Vagina (tissue), 2 donors: ENCODE data around the gene ALKBH6. TPM values are rescaled to one million over a fixed set of nuclear protein-coding genes. Genes with fewer than 3 reads are reported as not detected.

Source experiments
- DNase-seq, 2 donors: peaks; one replicate each; pipeline ENCODE4 v3.0.0-alpha.2; 2017; ENCODE audit errors: extremely low spot score in 2 of 2
- H3K27ac ChIP-seq: fragments of 200-600 bp; sonication (generic); one replicate; pipeline ENCODE4 v1.5.1; 2019
- H3K27me3 ChIP-seq: fragments of 200-600 bp; sonication (generic); one replicate; pipeline ENCODE4 v1.5.1; 2019
- H3K36me3 ChIP-seq, 2 donors: fragments of 200-600 bp; sonication (generic); one replicate each; pipeline ENCODE4 v1.5.1; 2017 to 2019
- H3K4me1 ChIP-seq: fragments of 200-600 bp; sonication (generic); one replicate; pipeline ENCODE4 v1.5.1; 2019
- H3K4me3 ChIP-seq, 2 donors: fragments of 200-600 bp; sonication (generic); 1 replicate in 1 of 2; 2 replicates in 1 of 2; pipeline ENCODE4 v1.5.1; 2016 to 2019
- H3K9me3 ChIP-seq: fragments of 200-600 bp; sonication (generic); one replicate; pipeline ENCODE4 v1.5.1; 2019
- CTCF ChIP-seq, 3 experiments: fragments of 450-650 bp in 2 of 3; fragments of 200-600 bp in 1 of 3; sonication (generic) in 1 of 3; IDR thresholded peaks; one replicate each; pipeline ENCODE4 v1.5.1; 2017 to 2019; ENCODE audit warnings: antibody characterized with exemption in 3 of 3, mild to moderate bottlenecking in 2 of 3, moderate library complexity in 2 of 3
- POLR2A ChIP-seq, 2 donors: fragments of 450-650 bp; IDR thresholded peaks; one replicate each; pipeline ENCODE4 v1.6.1; 2017; ENCODE audit warnings: antibody characterized with exemption in 2 of 2, mild to moderate bottlenecking in 2 of 2, moderate library complexity in 2 of 2
- POLR2AphosphoS5 ChIP-seq, 2 donors: sonication (generic); formaldehyde crosslinking; IDR thresholded peaks; one replicate each; pipeline ENCODE4 v1.9.0; 2017; ENCODE audit warnings: antibody characterized with exemption in 2 of 2, mild to moderate bottlenecking in 2 of 2, low read depth in 1 of 2; ENCODE audit not compliant: insufficient read depth in 1 of 2
- intact Hi-C: fragments of 100-400 bp; cut with DNase I; formaldehyde crosslinking; loops from one replicate; pipeline ENCODE4 v1.15.1; 2023
- total RNA-seq: library from RNA; depleted of rRNA; stranded (reverse); fragments of >200 nt; gene quantifications from one replicate; pipeline ENCODE4 v1.2.3, GENCODE V29; 2016

ALKBH6 gene
- total RNA-seq, 1 donor from 2014 or later = 21.9 TPM

- TF ChIP-seq CTCF (IDR thresholded peaks at IDR 0.05) (no peak), POLR2AphosphoS5 (IDR thresholded peaks at IDR 0.05; ENCODE audit: insufficient read depth in 1 of 2, low read depth in 1 of 2) (no peak), POLR2A (IDR thresholded peaks at IDR 0.05) (no peak)
- intact Hi-C loops = loop anchor here (5.0 to 10.0 kb wide), 2 partner anchors 58 to 60 kb away; partner anchors contain the start of genes OVOL3, POLR2I, SDHAF1 and TBCB
- H3K9me3 ChIP-seq = no peaks in the 10 kb centered on the region
- H3K27me3 ChIP-seq = no peaks in the 10 kb centered on the region
- peaks cover 25% of the 10 kb centered on the region for H3K4me1 ChIP-seq
- no peak for DNase-seq
- peak within 1 kb of the TSS; percentile 54 to 63 for H3K4me3 ChIP-seq
- peak within 1 kb of the TSS; percentile 94 for H3K27ac ChIP-seq
- no peaks in the 10 kb centered on the region for H3K36me3 ChIP-seq
Observed at GRCh38 chr19:36054733-36055686, 41.0 kb upstream of the ALKBH6 start, which contains the start of gene WDR62. Gene WDR62 (plus strand): TSS chr19:36054897. CDS start chr19:36054972, 75 bp downstream.

- Histone ChIP-seq H3K27me3 (no peaks in the 10 kb centered on the region), H3K9me3 (no peaks in the 10 kb centered on the region), H3K36me3 (no peaks in the 10 kb centered on the region), H3K4me3 (peak within 1 kb of the TSS; percentile 54 to 63), H3K4me1 (peaks cover 25% of the 10 kb centered on the region), H3K27ac (peak within 1 kb of the TSS; percentile 94)
- intact Hi-C loops = loop anchor here (5.0 to 10.0 kb wide), 2 partner anchors 57 to 61 kb away; partner anchors contain the start of genes OVOL3, POLR2I, SDHAF1 and TBCB
- TF ChIP-seq CTCF (IDR thresholded peaks at IDR 0.05) (peak in 1 of 3 experiments; percentile 45), POLR2A (IDR thresholded peaks at IDR 0.05) (peak in 1 of 2 donors; percentile 69), POLR2AphosphoS5 (IDR thresholded peaks at IDR 0.05; ENCODE audit: insufficient read depth in 1 of 2, low read depth in 1 of 2) (peak; percentile 98 to 100)
- peak; percentile 99 to 100 for DNase-seq
Observed at GRCh38 chr19:36054119-36054732, 40.2 kb upstream of the ALKBH6 start, which contains the start of gene THAP8. Gene THAP8 (minus strand): TSS chr19:36054285. CDS start chr19:36054217, 68 bp downstream.

- Histone ChIP-seq H3K4me3 (no peak overlapping the region), H3K4me1 (peaks cover 25% of the 10 kb centered on the region), H3K9me3 (no peaks in the 10 kb centered on the region), H3K27ac (no peak overlapping the region), H3K36me3 (no peaks in the 10 kb centered on the region), H3K27me3 (no peaks in the 10 kb centered on the region)
- TF ChIP-seq POLR2AphosphoS5 (IDR thresholded peaks at IDR 0.05; ENCODE audit: insufficient read depth in 1 of 2, low read depth in 1 of 2) (no peak), POLR2A (IDR thresholded peaks at IDR 0.05) (no peak), CTCF (IDR thresholded peaks at IDR 0.05) (no peak)
- DNase-seq = no peak
- intact Hi-C loops = loop anchor here (5.0 to 10.0 kb wide), 2 partner anchors 54 to 63 kb away; partner anchors contain the start of genes OVOL3, POLR2I, SDHAF1 and TBCB
Observed at GRCh38 chr19:36051637-36052036, 37.6 kb upstream of the ALKBH6 start.

DNA sequence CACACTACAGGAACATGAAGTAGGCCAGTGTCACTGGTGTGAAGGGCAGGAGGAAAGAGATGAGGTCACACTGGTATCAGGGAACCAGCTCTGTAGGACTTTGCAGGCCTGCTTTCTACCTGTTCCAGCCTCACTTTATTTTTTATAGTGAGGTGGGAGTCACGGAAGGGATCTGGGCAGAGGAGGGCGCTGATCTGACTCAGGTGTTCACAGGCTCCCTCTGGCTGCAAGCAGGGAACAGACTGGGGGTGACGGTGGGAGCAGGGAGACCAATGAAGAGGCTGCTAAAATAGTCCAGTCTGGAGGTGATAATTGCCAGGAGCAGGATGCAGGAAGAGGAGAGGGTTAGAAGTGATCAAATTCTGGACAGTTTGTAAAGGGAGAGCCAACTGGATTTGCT, 37.2 kb upstream of the ALKBH6 start:
- DNase-seq = no peak
- Histone ChIP-seq H3K36me3 (no peaks in the 10 kb centered on the region), H3K4me3 (no peak overlapping the region), H3K4me1 (peaks cover 25% of the 10 kb centered on the region), H3K9me3 (no peaks in the 10 kb centered on the region), H3K27me3 (no peaks in the 10 kb centered on the region), H3K27ac (no peak overlapping the region)
- intact Hi-C loops = loop anchor here (5.0 to 10.0 kb wide), 2 partner anchors 54 to 64 kb away; partner anchors contain the start of genes OVOL3, POLR2I, SDHAF1 and TBCB
- no peak for TF ChIP-seq CTCF (IDR thresholded peaks at IDR 0.05)
